CD14-positive monocyte (primary cell): ENCODE data around the gene OR5B2. TPM values are rescaled to one million over a fixed set of nuclear protein-coding genes. Genes with fewer than 3 reads are reported as not detected.

ENCODE experiments used
- DNase-seq, 3 donors: peaks; one replicate each; pipeline ENCODE4 v3.0.0-alpha.2; 2011 to 2022
- H2AFZ ChIP-seq: 2 replicates; pipeline ENCODE4 v1.6.0; 2012; ENCODE audit warnings: mild to moderate bottlenecking, low read depth, low read length, inconsistent platforms; ENCODE audit not compliant: insufficient read depth, poor library complexity, severe bottlenecking
- H3K27ac ChIP-seq, 2 donors: 1 replicate in 1 of 2; 2 replicates in 1 of 2; pipeline ENCODE4 v1.5.1; 2012 to 2013; ENCODE audit warnings: low read length in 2 of 2, control low read depth in 1 of 2, inconsistent platforms in 1 of 2, low read depth in 1 of 2, mild to moderate bottlenecking in 1 of 2
- H3K27me3 ChIP-seq, 2 donors: one replicate each; pipeline versions ENCODE4 v1.6.0 to v1.6.1; 2011 to 2013; ENCODE audit warnings: low read length in 2 of 2; ENCODE audit not compliant: control insufficient read depth in 2 of 2, insufficient read depth in 2 of 2
- H3K36me3 ChIP-seq, 2 donors: replicated peaks in 1 of 2; 1 replicate in 1 of 2; 2 replicates in 1 of 2; pipeline versions ENCODE4 v1.5.1 to v1.6.1; 2012 to 2013; ENCODE audit warnings: low read length in 2 of 2, control low read depth in 1 of 2, inconsistent platforms in 1 of 2, mild to moderate bottlenecking in 1 of 2; ENCODE audit not compliant: insufficient read depth in 2 of 2, control insufficient read depth in 1 of 2
- H3K4me1 ChIP-seq, 2 donors: 1 replicate in 1 of 2; 2 replicates in 1 of 2; pipeline versions ENCODE4 v1.5.1 to v1.6.1; 2012 to 2013; ENCODE audit warnings: low read length in 2 of 2, control low read depth in 1 of 2, inconsistent platforms in 1 of 2, mild to moderate bottlenecking in 1 of 2, moderate library complexity in 1 of 2; ENCODE audit not compliant: insufficient read depth in 2 of 2, control insufficient read depth in 1 of 2
- H3K4me2 ChIP-seq: replicated peaks from 2 replicates; pipeline ENCODE3; 2012; ENCODE audit warnings: low read length, moderate library complexity, mild to moderate bottlenecking; ENCODE audit not compliant: poor library complexity, severe bottlenecking; ENCODE audit errors: extremely low read depth
- H3K4me3 ChIP-seq, 3 experiments: fragments of 200-600 bp in 1 of 3; sonication (generic) in 1 of 3; replicated peaks in 1 of 3; 1 replicate in 2 of 3; 2 replicates in 1 of 3; pipeline ENCODE4 v1.5.1; 2011 to 2013; ENCODE audit warnings: low read length in 3 of 3, mild to moderate bottlenecking in 3 of 3, control low read depth in 2 of 3, low read depth in 2 of 3, inconsistent platforms in 1 of 3, moderate library complexity in 1 of 3
- H3K79me2 ChIP-seq: 2 replicates; pipeline ENCODE4 v1.6.0; 2012; ENCODE audit warnings: mild to moderate bottlenecking, control low read depth, inconsistent platforms, low read length, moderate library complexity; ENCODE audit not compliant: insufficient read depth
- H3K9ac ChIP-seq: 2 replicates; pipeline ENCODE4 v1.6.0; 2017; ENCODE audit warnings: low read length, mild to moderate bottlenecking; ENCODE audit not compliant: insufficient read depth, poor library complexity, severe bottlenecking
- H3K9me3 ChIP-seq, 2 donors: replicated peaks in 1 of 2; 1 replicate in 1 of 2; 2 replicates in 1 of 2; pipeline versions ENCODE4 v1.5.1 to v1.6.1; 2012 to 2013; ENCODE audit warnings: low read length in 2 of 2, control low read depth in 1 of 2; ENCODE audit not compliant: control insufficient read depth in 1 of 2, insufficient read depth in 1 of 2
- H4K20me1 ChIP-seq: 2 replicates; pipeline ENCODE4 v1.6.0; 2012; ENCODE audit warnings: mild to moderate bottlenecking, low read length, control low read depth, moderate library complexity; ENCODE audit not compliant: insufficient read depth
- H3K27ac Mint-ChIP-seq, 7 donors: one replicate each; pipeline ENCODE4 v1.8.0; 2020; ENCODE audit warnings: mild to moderate bottlenecking in 7 of 7, mixed read lengths in 7 of 7, moderate library complexity in 6 of 7, inconsistent platforms in 2 of 7
- H3K27me3 Mint-ChIP-seq, 3 donors: one replicate each; pipeline ENCODE4 v1.8.0; 2021 to 2022; ENCODE audit warnings: low read depth in 3 of 3, mild to moderate bottlenecking in 3 of 3, mixed read lengths in 3 of 3, moderate library complexity in 3 of 3, inconsistent platforms in 1 of 3
- H3K36me3 Mint-ChIP-seq, 2 donors: one replicate each; pipeline ENCODE4 v1.8.0; 2020; ENCODE audit warnings: mixed read lengths in 2 of 2, inconsistent platforms in 1 of 2, mild to moderate bottlenecking in 1 of 2
- H3K4me1 Mint-ChIP-seq: one replicate; pipeline ENCODE4 v1.8.0; 2020; ENCODE audit warnings: mild to moderate bottlenecking, mixed read lengths
- H3K4me3 Mint-ChIP-seq, 2 donors: one replicate each; pipeline ENCODE4 v1.8.0; 2020; ENCODE audit warnings: mild to moderate bottlenecking in 2 of 2, mixed read lengths in 2 of 2, moderate library complexity in 1 of 2
- H3K9me3 Mint-ChIP-seq, 7 donors: one replicate each; pipeline ENCODE4 v1.8.0; 2020 to 2022; ENCODE audit warnings: mixed read lengths in 7 of 7, mild to moderate bottlenecking in 6 of 7, moderate library complexity in 6 of 7, inconsistent platforms in 2 of 7
- WGBS: methylation state at CpG from one replicate; pipeline ENCODE4 v1.1.5; 2013; ENCODE audit warnings: missing lambda C conversion rate; ENCODE audit not compliant: insufficient coverage; 5-methylcytosine and 5-hydroxymethylcytosine counted together
- intact Hi-C, 2 donors: fragments of 100-400 bp; cut with micrococcal nuclease; formaldehyde crosslinking; loops; one replicate each; pipeline versions ENCODE4 v1.15.0 to v1.15.1; 2023
- polyA plus RNA-seq, 3 donors: library from polyadenylated mRNA; depleted of rRNA in 1 of 3; unstranded in 2 of 3; stranded (reverse) in 1 of 3; fragments of 300-500 nt in 2 of 3; fragments of >200 nt in 1 of 3; fragmentation: Illumina TruSeq in 2 of 3; gene quantifications; 1 replicate in 2 of 3; 2 replicates in 1 of 3; pipeline ENCODE4 v1.2.3, GENCODE V29; 2012 to 2021
- TF ChIP-seq, protein P1 (sequence below): fragments of 200-600 bp; IDR thresholded peaks from one replicate; pipeline ENCODE4 v1.8.0; 2022; ENCODE audit warnings: antibody characterized with exemption, mild to moderate bottlenecking

The OR5B2 gene
- polyA plus RNA-seq, 3 donors, result not detected

GRCh38 chr11:58433638-58434203 is 5.8 kb upstream of the OR5B2 start:
- H3K4me1 Mint-ChIP-seq, result no peaks in the 10 kb centered on the region
- Histone ChIP-seq H4K20me1 (no peaks in the 10 kb centered on the region), H3K9me3 (no peaks in the 10 kb centered on the region), H3K36me3 (no peaks in the 10 kb centered on the region), H2AFZ (no peak overlapping the region), H3K9ac (no peak overlapping the region), H3K27me3 (no peaks in the 10 kb centered on the region), H3K4me2 (no peak overlapping the region), H3K27ac (no peak overlapping the region), H3K79me2 (no peaks in the 10 kb centered on the region), H3K4me1 (no peaks in the 10 kb centered on the region), H3K4me3 (no peak overlapping the region)
- DNase-seq, result no peak
- no CpG with 5 or more reads among the region's 3 CpGs for WGBS
- intact Hi-C loops, result no loop called here
- peaks cover 0 to 4% (median 2%) of the 10 kb centered on the region in 7 donors for H3K9me3 Mint-ChIP-seq
- no peaks in the 10 kb centered on the region for H3K36me3 Mint-ChIP-seq
- no peak overlapping the region for H3K4me3 Mint-ChIP-seq
- no peak overlapping the region for H3K27ac Mint-ChIP-seq
- TF ChIP-seq, protein P1, sequence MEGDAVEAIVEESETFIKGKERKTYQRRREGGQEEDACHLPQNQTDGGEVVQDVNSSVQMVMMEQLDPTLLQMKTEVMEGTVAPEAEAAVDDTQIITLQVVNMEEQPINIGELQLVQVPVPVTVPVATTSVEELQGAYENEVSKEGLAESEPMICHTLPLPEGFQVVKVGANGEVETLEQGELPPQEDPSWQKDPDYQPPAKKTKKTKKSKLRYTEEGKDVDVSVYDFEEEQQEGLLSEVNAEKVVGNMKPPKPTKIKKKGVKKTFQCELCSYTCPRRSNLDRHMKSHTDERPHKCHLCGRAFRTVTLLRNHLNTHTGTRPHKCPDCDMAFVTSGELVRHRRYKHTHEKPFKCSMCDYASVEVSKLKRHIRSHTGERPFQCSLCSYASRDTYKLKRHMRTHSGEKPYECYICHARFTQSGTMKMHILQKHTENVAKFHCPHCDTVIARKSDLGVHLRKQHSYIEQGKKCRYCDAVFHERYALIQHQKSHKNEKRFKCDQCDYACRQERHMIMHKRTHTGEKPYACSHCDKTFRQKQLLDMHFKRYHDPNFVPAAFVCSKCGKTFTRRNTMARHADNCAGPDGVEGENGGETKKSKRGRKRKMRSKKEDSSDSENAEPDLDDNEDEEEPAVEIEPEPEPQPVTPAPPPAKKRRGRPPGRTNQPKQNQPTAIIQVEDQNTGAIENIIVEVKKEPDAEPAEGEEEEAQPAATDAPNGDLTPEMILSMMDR, result no peak
- peaks cover 1 to 4% (median 2%) of the 10 kb centered on the region in 3 donors for H3K27me3 Mint-ChIP-seq

- no peaks in the 10 kb centered on the region for H3K27me3 ChIP-seq
- TF ChIP-seq, protein P1, result no peak
- DNase-seq, result no peak
These were observed 1.4 kb upstream of the OR5B2 start for GRCh38 chr11:58429273-58429672.

More at GRCh38 chr11:58429273-58429672, 1.4 kb upstream of the OR5B2 start:
- H3K27ac ChIP-seq, result no peak overlapping the region
- H2AFZ ChIP-seq, result no peak overlapping the region
- H3K9me3 ChIP-seq, result no peaks in the 10 kb centered on the region
- Mint-ChIP-seq H3K27me3 (peaks cover 0 to 5% (median 1%) of the 10 kb centered on the region in 3 donors), H3K27ac (no peak overlapping the region), H3K4me1 (no peaks in the 10 kb centered on the region), H3K9me3 (peaks cover 0 to 5% (median 3%) of the 10 kb centered on the region in 7 donors), H3K4me3 (no peak overlapping the region), H3K36me3 (no peaks in the 10 kb centered on the region)
- H3K4me1 ChIP-seq, result no peaks in the 10 kb centered on the region
- H3K4me3 ChIP-seq, result no peak overlapping the region
- no peaks in the 10 kb centered on the region for H3K79me2 ChIP-seq
- H3K4me2 ChIP-seq, result no peak overlapping the region
- WGBS, result no CpG with 5 or more reads among the region's 1 CpG
- H3K36me3 ChIP-seq, result no peaks in the 10 kb centered on the region
- intact Hi-C loops, result no loop called here
- H3K9ac ChIP-seq, result no peak overlapping the region
- no peaks in the 10 kb centered on the region for H4K20me1 ChIP-seq
